Embryonic facial prominence (tissue), 1 donor: ENCODE measurements around the gene SSH3.
A peak's percentile ranks its signal among the peaks of the same experiment; 100 is the strongest.
"Not testable (repeated sequence)": the region's sequence is repeated elsewhere in the genome, so short reads cannot be mapped to it uniquely, and the experiment has no call there.

Source experiments
- DNase-seq: peaks from one replicate; pipeline ENCODE4 v3.0.0-alpha.2; 2016; ENCODE audit errors: extremely low spot score

The SSH3 gene

DNA sequence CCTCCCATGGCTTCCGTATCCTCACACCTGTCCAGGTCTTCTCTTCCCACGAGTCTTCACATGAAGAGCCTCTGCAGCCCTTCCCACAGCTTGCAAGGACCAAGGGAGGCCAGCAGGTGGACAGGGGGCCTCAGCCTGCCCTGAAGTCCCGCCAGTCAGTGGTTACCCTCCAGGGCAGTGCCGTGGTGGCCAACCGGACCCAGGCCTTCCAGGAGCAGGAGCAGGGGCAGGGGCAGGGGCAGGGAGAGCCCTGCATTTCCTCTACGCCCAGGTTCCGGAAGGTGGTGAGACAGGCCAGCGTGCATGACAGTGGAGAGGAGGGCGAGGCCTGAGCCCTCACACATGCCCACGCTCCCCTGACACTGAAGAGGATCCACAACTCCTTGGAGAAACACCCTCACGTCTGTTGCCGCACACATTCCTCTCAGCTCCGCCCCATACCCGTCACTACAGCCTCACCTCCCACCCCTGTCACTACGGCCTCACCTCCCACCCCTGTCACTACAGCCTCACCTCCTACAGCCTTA is 8.3 kb downstream of the SSH3 start:
- no peak for DNase-seq

DNA sequence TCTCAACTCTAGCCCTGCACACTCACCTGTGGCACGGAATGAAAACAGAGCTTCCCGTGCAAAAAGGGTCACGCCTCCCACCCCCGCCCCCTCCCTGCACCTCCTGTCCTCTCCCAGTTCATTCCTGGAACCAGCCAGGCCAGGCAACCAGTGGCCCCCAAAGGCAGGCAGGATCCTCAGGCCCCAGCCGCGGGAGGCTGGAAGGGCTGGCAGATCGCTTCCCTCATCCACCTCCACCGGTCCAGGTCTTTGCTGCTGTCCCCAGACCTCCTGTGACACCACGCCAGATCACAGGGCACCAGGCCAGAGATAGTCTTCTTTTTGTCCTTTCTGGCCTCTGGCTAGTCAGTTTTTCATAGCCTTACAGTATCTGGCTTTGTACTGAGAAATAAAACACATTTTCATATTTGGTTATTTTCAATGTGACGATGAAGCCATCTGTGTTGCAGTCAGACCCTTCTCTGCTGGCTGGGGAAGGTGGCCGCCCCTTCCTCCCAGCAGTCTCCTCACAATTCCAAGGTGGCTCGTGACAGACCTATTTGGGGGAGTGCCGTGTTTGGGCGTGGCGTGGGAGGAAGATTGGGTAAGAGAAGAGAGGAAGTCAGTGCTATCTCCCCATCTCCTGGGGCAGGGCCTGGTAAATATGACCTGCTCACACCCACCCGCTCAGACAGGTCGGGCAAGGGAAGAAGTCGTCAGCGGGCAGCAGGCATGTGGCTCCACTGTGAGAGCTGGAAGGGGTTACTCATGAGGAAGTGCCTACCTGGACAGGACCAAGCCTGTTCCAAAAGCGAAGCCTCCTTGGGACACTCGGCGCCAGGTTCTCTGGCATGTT is 9.1 kb downstream of the SSH3 start:
- no peak for DNase-seq

DNA sequence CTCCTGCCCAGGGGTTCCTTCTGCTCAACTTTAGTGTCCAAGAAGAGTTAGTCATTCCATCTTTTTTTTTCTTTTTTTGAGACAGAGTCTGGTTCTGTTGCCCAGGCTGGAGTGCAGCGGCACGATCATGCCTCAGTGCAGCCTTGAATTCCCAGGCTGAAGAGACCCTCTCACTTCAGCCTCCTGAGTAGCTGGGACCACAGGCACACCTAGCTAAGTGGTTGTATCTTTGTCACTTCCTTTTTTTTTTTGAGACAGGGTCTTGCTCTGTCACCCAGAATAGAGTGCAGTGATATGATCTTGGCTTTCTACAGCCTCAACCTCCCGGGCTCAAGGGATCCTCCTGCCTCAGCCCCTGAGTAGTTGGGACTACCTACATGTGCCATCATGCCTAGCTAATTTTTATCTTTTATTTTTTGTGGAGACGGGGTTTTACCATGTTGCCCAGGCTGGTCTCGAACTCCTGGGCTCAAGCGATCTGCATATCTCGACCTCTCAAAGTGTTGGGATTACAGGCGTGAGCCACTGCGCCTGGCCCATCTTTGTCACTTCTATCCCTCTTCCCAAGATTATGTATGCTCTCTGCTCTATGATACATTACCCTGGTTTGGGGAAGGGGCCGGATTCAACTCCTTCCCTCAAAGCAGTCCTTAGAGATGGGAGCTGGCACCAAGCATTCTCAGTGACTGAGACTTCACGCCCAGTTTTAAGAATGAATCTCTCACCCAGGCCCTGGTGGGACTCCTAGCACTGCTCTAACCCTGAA is 10.0 kb downstream of the SSH3 start:
- DNase-seq: no peak

DNA sequence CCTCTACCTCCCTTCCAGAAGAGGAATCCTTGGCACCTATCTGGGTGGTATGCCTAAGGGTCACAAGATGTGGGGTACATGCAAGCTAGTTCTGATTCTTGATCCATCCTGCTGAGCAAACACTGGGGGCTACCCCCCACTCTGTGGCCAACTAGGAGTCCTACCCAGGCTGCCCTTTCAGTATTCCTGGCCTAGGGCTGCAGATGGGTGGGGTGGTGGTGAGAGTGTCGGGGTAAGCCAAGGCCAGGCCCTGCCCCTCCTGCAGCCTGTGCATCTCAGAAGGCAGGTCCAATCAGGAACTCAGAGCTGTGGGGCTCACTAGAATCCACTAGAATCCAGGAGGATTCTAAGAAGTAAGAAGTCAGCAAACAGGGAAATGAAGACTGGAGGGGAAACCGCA is 10.9 kb downstream of the SSH3 start:
- no peak for DNase-seq

DNA sequence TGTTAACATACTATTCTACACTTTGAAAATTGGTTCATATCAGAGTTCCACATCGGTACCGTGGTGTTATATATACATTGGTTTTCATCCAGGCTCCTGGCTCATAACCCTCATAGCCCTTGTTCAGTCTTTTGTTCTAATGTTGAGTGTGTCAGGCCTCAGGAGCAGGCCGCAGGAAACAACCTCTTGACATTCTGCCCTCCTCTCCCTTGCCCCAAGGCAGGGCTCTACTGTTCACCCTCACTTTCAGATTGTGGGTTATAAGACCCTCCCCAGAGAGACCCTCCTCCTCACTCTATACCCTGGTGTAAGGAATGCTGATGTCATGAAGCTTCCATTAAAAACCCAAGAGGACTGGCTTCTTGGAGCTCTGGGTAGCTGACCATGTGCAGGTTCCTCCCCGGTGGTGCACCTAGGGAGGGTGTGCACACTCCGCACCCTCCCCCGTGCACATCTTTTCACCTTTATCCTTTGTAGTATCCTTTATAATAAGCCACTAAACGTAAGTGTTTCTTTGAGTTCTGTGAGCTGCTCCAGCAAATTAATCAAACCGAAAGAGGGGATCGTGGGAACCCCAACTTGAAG is 12.1 kb downstream of the SSH3 start:
- DNase-seq: no peak

DNA sequence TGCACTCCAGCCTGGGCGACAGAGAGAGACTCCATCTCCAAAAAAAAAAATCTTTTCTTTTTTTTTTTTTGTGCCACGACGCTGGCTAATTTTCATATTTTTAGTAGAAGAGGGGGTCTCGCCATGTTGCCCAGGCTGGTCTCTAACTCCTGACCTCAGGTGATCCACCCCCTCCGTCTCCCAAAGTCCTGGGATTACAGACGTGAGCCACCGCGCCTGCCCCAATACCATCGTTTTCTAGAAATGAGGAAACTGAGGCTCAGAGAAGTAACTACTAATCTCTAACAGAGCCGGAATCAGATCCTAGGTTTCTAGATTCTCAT is 13.5 kb downstream of the SSH3 start:
- no peak for DNase-seq

DNA sequence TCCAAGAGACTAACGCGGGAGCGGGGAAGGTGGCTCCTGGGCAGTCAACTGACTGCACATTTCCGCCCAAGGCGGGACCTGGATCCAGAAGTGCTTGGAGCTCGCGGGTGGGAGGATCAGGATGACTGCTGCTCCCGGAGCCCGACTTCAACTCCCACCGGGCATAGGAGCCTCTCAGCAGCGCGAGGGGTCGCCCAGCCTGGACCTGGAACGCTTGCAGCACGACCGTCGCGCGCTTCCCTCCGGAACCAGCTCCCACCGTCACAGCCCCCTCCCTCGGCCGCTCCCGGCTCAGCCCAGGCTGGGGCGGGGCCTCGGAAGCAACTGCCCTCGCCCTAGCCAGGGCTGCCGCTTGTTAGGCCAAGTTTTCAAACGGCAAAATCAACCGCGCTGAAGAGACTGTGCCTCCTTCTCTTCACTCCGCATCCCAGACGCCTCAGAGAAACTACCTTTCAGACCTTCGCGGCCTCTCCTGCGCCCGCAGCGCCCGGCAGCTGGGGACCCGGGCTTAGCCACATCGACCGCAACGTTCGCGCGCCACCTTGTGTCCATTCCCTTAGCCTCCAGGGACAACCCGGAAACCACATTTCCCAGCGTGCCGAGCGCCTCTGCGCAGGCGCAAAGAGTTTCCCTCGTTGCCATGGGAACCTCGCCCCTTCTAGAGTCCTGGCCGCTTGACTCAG is 14.0 kb downstream of the SSH3 start:
- DNase-seq: peak; percentile 87

DNA sequence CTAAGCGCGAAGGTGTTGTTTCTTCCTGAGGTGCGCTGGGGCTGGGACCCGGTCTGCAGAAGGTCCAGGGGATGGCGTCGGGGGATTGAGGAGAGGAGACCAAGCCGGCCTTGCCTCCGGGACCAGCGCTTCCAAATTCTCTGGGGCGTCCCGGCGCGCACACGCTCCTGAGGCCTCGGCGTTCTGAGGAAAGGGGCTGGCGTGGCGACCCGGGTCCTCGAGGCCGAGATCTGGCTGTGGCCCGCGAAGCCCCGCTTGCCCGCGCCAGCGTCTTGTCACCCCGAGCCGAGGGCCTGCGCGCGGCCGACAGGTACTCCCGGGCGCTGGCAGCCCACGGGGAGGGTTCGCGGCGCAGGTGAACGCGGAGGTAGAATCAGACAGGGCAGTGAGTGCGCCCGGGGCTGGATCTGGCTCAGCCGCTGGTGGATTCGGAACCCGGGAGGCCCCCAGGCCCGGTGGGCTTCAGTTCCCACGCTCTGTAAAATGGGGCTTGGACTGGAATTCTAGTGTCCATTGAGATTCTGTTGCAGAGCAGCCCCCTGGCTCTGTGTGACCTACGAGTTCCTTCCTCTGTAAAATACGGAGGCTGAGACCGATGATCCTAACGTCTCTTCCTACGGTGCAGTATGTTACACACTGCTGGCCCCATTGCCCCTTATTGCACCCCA is 14.7 kb downstream of the SSH3 start:
- no peak for DNase-seq

DNA sequence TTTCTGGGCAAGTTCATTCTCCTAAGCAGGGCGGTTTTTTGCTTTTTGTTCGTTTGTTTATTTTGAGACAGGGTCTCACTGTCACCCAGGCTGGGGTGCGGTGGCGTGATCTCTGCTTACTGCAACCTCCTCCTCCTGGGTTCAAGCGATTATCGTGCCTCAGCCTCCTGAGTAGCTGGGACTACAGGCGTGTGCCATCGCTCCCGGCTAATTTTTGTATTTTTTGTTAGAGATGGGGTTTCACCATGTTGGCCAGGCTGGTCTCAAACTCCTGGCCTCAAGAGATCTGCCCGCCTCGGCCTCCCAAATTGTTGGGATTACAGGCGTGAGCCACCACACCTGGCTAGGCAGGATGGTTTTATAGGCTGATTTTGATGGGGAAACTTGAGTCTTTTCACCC is 15.5 kb downstream of the SSH3 start:
- DNase-seq: not testable (repeated sequence)

DNA sequence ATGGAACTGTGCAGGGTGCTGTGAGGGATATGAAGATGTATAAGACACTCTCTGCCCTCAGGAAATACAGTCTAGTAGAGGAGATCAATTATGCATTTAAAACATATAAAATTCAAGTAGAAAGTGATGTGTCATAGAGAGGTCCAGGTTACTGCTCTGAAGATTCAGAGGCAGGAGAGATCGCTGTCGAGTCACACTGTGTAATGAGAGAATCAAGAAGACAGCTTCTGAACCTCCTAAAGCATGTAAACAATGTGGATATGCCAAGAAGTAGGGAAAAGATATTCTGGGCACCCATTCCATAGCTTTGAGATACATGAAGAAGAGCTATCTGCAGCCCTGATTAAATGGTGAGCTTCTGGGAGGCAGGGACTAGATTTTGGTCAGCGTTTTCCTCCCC is 16.7 kb downstream of the SSH3 start:
- no peak for DNase-seq

DNA sequence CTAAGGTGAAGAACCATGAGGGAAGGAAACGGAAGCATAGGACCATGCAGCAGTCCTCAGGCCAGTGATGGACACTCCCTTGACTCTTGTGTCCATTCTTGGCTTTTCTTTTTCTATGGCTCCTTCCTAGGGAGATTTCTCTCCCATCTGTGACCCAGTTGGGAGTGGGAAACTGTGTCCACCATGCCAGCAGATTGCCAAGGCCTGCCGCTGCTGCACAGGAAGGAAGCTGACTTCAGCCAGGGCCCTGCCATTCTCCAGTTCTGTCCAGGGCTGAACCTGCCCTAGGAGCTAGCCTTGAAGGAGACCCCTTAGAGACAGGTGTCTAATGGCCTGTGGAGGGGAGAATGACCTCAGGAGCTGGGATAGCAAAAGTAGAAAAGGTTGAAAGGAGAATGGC is 17.4 kb downstream of the SSH3 start:
- DNase-seq: no peak

DNA sequence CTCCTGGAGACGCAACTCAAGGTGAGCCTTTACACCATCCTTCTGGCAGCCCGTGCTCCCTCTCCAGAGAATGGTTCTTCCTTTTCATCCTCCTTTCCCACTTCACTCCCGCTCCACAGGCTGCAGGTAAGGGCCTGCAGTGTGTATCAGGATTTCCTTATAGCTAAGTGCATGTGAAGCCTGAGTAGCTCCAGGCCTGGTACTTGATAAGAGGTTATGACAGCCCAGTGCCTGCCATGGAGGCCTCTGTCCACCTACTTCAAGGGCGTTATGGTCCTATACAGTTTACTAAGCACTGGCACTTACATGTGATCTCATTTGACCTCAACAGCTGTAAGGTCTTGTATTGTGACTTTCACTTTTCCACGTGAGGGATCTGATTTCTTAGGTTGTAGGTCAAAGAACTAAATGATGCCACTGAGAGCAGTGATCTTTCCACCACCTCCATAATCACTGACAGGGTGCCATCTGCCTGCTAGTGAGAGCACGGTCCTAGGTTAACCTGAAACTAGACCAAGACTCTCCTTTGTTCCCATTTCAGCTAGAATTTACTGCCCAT is 18.1 kb downstream of the SSH3 start:
- DNase-seq: no peak

DNA sequence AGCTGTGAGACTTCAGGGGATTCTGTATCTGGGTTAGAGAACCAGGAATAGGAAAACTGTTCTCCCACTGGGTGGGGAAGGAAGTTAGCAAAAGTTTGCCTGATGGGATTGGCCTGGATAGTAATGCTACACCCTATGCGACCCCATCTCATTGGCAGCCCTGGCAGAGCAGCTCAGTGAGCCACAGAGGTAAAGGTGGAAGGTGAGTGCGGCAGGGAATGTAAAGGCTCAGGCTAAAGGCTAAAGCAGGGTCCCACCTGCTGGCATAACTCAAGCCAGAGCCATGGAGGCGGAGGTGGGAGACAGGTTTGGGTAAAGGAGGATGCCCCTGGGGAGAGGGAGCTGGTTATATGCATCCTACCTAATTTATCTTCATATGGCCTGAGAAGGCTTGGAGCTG is 18.7 kb downstream of the SSH3 start:
- DNase-seq: no peak

DNA sequence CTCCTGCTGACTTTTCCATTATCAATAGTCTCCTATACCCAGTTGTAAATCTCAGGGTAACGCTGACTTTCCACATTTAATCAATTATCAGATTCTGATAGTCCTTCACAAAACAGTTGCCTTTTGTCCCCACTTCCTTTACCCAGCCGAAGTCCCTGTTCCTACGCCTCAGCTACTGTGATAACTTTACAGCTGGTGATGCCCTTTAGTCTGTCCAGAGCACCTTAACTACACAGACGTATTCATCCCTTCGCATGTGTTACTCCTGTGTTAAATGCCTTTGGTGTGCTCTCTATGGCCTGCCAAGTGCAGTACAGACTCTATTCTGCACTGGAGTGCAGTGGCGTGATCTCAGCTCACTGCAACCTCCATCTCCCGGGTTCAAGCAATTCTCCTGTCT is 20.2 kb downstream of the SSH3 start:
- no peak for DNase-seq

DNA sequence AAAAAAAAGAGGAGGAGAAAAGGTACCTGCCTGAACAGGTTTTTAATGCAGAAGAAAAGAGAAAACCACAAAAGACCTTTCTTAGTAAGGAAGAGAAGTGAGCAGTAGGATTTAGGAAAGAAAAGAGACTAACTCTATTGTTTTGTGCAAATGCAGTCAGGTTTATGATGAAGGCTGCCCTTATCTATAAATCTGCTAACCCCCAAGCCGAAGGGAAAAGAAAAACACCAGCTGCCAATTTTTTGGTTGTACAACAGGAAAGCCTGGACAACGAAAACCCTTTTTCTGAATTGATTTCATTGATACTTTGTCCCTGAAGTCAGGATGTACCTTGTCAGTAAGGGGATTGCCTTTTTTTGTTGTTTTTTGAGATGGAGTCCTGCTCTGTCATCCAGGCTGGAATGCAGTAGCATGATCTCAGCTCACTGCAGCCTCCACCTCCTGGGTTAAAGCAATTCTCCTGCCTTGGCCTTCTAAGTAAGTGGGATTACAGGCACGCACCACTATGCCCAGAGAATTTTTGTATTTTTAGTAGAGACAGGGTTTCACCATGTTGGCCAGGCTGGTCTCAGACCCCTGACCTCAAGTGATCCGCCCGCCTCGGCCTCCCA is 28.9 kb downstream of the SSH3 start:
- no peak for DNase-seq

DNA sequence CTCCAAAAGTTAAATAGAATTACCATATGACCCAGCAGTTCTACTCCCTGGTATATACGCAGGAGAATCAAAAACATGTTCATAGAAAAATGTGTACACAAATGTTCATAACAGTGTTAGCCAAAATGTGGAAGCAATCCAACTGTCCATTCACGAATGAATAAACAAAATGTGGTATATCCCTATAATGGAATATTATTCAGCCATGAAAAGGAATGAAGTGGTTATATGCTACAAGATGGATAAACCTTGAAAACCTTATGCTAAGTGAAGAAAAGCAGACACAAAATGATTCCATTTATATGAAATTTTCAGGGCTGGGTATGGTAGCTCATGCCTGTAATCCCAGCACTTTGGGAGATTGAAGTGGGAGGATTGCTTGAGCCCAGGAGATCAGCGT is 33.9 kb downstream of the SSH3 start:
- DNase-seq: no peak

DNA sequence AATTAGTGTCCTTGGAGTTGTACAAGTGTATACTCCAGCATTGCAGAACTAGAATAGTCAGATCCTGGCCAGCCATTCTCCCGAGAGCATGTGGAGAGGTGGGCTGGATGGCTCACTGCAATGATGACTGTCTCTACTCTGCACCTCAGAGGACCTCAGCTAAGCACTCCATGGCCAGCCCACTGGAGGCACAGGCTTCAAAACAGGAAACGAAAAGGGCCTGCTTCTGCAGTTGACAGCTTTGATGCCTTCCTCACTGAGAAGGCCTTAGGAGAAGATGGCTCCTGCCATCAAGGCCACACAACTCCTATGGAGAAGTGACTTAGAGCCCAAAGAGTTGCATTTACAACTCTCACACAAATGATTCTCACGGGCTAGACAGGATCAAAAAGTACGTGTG is 40.9 kb downstream of the SSH3 start:
- DNase-seq: no peak

DNA sequence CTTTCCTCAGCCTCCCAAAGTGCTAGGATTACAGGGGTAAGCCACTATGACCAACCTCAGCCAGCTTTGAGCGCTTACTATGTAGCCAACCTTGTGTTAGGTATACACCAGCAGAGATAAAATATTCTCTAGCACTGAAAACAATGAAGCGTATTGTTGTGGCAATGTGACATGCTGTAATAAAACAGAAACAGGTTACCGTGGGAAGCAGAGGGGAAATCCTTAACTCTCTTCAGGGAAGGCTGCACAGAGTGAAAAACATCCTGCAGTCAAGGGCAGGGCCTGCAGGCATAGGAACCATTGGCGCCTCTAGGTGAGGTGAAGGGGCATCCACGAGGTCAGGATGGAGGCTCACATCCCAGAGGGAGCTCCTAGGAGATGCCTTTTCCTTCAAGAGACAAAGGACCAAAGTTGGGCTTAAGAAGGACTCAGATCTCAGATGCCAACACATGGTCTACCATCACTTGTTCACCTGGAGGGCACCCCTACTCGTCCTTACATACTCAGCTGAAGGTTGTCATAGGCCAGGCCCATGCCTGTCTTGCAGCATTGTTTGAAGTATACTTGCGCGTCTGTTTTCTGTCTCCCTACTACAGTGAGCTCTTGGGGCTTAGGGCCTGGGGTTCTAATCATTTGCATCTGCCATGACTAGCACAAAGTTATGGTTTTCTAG is 42.1 kb downstream of the SSH3 start:
- no peak for DNase-seq

DNA sequence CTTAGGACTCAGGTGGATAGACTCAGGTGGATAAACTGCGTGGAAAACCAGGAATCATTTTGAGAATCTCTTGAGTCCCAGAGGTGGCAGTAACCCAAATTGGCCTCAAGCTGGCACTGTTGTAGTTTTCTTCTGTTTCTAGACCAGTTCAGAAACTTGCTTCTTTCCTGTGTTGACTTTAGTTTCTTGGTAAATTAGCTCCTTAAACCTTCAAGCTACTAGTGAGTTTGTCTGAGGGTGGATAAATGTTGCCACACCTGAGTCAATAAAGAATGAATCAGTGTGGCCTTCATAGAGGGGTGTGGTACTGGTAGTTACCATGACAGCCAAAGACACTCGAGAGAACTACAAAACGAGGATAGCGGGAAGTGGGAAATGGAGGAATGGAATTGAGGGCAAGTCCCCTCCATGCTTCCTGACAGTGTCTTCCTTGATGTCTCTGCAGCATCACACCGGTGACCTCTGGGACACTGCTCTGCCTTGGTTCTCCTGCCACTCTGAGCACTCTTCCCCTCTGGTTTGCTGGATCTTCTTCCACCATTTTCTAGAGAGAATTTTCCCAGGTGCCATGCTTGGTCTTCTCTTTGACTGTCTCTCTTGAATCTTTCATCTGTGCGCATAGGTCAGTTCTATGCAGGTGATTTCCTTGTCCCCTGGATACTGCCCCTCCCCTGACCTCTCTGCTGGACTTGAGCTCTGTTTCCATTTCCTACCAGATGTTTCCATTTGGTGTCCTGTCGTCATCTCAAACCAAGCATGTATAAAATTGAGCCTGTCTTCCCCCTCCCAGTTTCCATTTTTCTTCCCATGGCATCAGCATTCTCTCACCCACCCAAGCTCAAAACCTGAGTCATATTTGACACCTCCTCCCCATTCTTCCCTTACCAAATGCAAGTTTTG is 42.8 kb downstream of the SSH3 start:
- no peak for DNase-seq
